ENCODE measurements around the gene FGFR2.

The FGFR2 gene

DNA sequence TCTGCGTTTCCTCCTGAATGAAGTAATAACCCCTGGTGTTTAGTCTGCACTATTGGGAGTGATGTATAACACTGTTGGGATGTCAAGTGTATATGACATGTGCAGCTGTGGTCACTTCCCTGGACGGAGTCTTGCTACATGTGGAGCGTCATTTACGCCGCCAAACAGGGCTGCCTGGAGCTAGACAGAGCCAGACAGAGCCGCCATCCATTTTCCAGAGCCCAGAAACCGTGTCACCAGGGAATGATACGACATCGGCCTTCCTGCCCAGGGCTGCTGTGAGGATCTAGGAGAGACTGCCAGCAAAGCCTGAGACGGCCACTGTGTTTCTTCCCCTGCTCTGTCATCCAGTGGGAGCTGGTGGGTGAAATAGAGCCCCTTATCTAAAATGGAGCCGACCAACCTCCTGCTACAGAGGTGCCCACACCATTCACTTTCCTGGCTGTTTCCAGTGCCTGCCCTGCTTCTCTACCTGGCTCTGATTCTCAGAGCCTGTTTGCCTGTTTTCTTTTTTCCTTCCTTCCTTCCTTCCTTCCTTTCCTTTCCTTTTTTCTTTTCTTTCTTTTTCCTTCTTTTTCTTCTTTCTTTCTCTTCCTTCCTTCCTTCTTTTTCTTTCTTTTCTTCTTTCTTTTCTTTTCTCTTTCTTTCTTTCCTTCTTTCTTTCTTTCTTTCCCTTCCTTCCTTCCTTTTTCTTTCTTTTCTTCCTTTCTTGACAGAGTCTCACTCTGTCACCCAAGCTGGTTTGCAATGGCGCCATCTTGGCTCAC, 13.3 kb upstream of the FGFR2 start:
- no peaks in the 10 kb centered on the region for H3K4me1 ChIP-seq (ENCODE audit: control insufficient read depth, insufficient read depth, low read length, poor library complexity, severe bottlenecking)
- H3K27me3 ChIP-seq (replicated peaks; ENCODE audit: control insufficient read depth, insufficient read depth, low read length, poor library complexity, severe bottlenecking), result no peaks in the 10 kb centered on the region
- DNase-seq, result no peak
- no peak overlapping the region for H3K27ac ChIP-seq (ENCODE audit: insufficient read depth, low read length, poor library complexity, severe bottlenecking)
- H3K4me3 ChIP-seq (ENCODE audit: insufficient read depth, low read depth, low read length, poor library complexity, severe bottlenecking), result no peak overlapping the region
- no peaks in the 10 kb centered on the region for H3K9me3 ChIP-seq (ENCODE audit: control insufficient read depth, low read length)
- H3K36me3 ChIP-seq (ENCODE audit: control insufficient read depth, insufficient read depth, low read length), result no peaks in the 10 kb centered on the region

GRCh38 chr10:121610798-121611323, 12.6 kb upstream of the FGFR2 start:
- Histone ChIP-seq H3K9me3 (ENCODE audit: control insufficient read depth, low read length) (no peaks in the 10 kb centered on the region), H3K4me3 (ENCODE audit: insufficient read depth, low read depth, low read length, poor library complexity, severe bottlenecking) (no peak overlapping the region), H3K27ac (ENCODE audit: insufficient read depth, low read length, poor library complexity, severe bottlenecking) (no peak overlapping the region), H3K4me1 (ENCODE audit: control insufficient read depth, insufficient read depth, low read length, poor library complexity, severe bottlenecking) (no peaks in the 10 kb centered on the region), H3K36me3 (ENCODE audit: control insufficient read depth, insufficient read depth, low read length) (no peaks in the 10 kb centered on the region), H3K27me3 (replicated peaks; ENCODE audit: control insufficient read depth, insufficient read depth, low read length, poor library complexity, severe bottlenecking) (no peaks in the 10 kb centered on the region)
- no peak for DNase-seq

DNA sequence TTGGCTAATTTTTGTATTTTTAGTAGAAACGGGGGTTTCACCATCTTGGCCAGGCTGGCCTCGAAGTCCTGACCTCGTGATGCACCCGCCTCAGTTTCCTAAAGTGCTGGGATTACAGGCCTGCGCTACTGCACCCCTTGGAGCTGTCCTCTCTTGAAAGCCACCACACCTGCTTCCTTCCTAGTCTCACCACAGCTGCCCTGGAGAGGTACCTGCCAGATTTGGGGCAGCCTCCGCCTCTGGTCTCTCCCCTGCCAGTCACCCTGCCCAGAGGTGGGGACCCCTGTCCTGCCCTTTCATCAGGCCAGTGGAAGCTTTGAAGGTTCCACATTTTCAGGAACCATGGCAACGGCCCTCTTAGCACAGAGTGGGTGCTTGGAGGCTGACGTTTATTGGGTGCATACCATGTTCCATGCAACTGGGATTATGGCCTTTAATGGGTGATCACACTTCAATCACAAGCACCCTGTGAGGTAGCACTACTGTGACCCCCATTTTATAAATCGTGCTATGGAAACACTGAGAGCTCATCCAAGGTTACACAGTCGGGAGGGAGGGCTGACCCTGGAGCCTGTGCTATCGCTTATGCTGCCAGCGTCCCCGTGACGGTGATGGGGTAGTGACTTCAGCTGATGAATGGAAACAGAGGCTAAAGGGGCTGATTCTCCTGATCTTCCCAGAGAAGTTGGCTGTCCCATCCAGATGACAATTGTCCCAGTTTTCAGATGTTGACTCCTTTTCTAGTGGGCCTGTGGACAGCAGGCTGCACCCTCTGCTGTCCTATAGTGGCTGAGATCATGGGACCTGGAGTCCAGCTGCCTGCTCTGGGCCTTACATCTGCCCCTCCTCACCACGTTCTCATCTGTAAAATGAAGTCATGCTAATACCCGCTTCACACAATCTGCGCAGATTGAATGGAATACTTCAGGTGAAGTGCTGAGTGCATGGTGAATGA, 11.5 kb upstream of the FGFR2 start:
- no peaks in the 10 kb centered on the region for H3K27me3 ChIP-seq (replicated peaks; ENCODE audit: control insufficient read depth, insufficient read depth, low read length, poor library complexity, severe bottlenecking)
- no peak overlapping the region for H3K4me3 ChIP-seq (ENCODE audit: insufficient read depth, low read depth, low read length, poor library complexity, severe bottlenecking)

DNA sequence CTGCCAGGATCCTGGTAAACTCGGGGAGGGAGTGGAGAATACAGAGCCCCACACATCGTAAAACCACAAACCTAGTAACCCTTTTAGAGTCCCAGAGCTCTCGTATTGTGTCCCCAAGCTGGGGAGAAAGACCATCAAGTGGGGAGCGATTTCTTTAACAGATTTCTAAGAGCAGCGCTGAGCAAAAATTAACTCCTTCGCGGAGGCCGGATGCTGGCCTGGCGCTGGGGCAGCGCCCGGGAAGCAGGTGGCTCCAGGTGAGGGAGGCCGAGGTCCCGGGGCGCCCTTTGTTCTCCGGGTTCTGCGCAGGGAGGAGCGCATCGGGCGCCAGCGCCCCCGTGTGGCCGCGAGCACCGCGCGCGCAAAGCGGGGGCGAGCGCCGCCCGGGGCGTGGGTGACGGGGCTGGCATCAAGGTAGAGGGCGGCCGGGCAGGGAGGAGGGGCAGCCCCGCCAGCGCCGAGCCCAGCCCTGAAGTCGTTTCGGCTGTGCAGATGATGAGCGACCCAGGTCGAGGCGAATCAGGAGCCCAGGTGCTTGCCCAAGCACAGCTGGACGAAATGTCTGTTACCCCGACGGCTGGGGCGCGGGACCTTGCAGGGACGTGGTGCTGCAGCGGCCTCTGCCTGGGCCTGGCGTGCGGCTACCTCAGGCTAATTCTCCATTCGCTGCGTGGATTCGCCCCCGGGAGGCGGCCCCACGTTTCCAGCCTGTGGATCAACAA, 10.4 kb upstream of the FGFR2 start:
- H3K27me3 ChIP-seq (replicated peaks; ENCODE audit: control insufficient read depth, insufficient read depth, low read length, poor library complexity, severe bottlenecking), result no peaks in the 10 kb centered on the region
- no peaks in the 10 kb centered on the region for H3K36me3 ChIP-seq (ENCODE audit: control insufficient read depth, insufficient read depth, low read length)
- H3K4me1 ChIP-seq (ENCODE audit: control insufficient read depth, insufficient read depth, low read length, poor library complexity, severe bottlenecking), result no peaks in the 10 kb centered on the region
- H3K4me3 ChIP-seq (ENCODE audit: insufficient read depth, low read depth, low read length, poor library complexity, severe bottlenecking), result no peak overlapping the region
- DNase-seq, result no peak
- no peaks in the 10 kb centered on the region for H3K9me3 ChIP-seq (ENCODE audit: control insufficient read depth, low read length)
- no peak overlapping the region for H3K27ac ChIP-seq (ENCODE audit: insufficient read depth, low read length, poor library complexity, severe bottlenecking)

More for the DNA sequence above, 11.5 kb upstream of the FGFR2 start:
- H3K27ac ChIP-seq (ENCODE audit: insufficient read depth, low read length, poor library complexity, severe bottlenecking), result no peak overlapping the region
- no peaks in the 10 kb centered on the region for H3K4me1 ChIP-seq (ENCODE audit: control insufficient read depth, insufficient read depth, low read length, poor library complexity, severe bottlenecking)
- H3K36me3 ChIP-seq (ENCODE audit: control insufficient read depth, insufficient read depth, low read length), result no peaks in the 10 kb centered on the region
- DNase-seq, result no peak
- no peaks in the 10 kb centered on the region for H3K9me3 ChIP-seq (ENCODE audit: control insufficient read depth, low read length)

GRCh38 chr10:121607310-121608055, 9.2 kb upstream of the FGFR2 start:
- Histone ChIP-seq H3K27ac (ENCODE audit: insufficient read depth, low read length, poor library complexity, severe bottlenecking) (no peak overlapping the region), H3K4me3 (ENCODE audit: insufficient read depth, low read depth, low read length, poor library complexity, severe bottlenecking) (no peak overlapping the region), H3K4me1 (ENCODE audit: control insufficient read depth, insufficient read depth, low read length, poor library complexity, severe bottlenecking) (no peaks in the 10 kb centered on the region), H3K9me3 (ENCODE audit: control insufficient read depth, low read length) (no peaks in the 10 kb centered on the region), H3K27me3 (replicated peaks; ENCODE audit: control insufficient read depth, insufficient read depth, low read length, poor library complexity, severe bottlenecking) (no peaks in the 10 kb centered on the region), H3K36me3 (ENCODE audit: control insufficient read depth, insufficient read depth, low read length) (no peaks in the 10 kb centered on the region)
- no peak for DNase-seq

- no peak for DNase-seq
- no peaks in the 10 kb centered on the region for H3K27me3 ChIP-seq (replicated peaks; ENCODE audit: control insufficient read depth, insufficient read depth, low read length, poor library complexity, severe bottlenecking)
- no peaks in the 10 kb centered on the region for H3K4me1 ChIP-seq (ENCODE audit: control insufficient read depth, insufficient read depth, low read length, poor library complexity, severe bottlenecking)
- H3K27ac ChIP-seq (ENCODE audit: insufficient read depth, low read length, poor library complexity, severe bottlenecking), result no peak overlapping the region
- no peaks in the 10 kb centered on the region for H3K9me3 ChIP-seq (ENCODE audit: control insufficient read depth, low read length)
- H3K4me3 ChIP-seq (ENCODE audit: insufficient read depth, low read depth, low read length, poor library complexity, severe bottlenecking), result no peak overlapping the region
- H3K36me3 ChIP-seq (ENCODE audit: control insufficient read depth, insufficient read depth, low read length), result no peaks in the 10 kb centered on the region
Measured at GRCh38 chr10:121605708-121606107, 7.5 kb upstream of the FGFR2 start.

DNA sequence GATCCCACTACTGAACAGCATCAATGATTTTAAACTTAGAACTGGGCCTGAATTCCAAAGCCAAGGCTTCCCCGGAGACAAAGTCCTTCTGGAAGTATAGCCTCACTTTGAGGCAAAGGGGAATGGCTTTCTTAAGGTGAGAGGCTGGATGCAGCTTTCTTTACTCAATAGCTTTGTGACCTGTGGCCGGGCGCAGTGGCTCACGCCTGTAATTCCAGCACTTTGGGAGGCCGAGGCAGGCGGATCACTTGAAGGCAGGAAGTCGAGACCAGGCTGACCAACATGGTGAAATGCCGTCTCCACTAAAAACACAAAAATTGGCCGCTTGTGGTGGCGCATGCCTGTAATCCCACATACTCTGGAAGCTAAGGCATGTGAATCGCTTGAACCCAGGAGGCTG, 3.2 kb upstream of the FGFR2 start:
- no peak overlapping the region for H3K27ac ChIP-seq (ENCODE audit: insufficient read depth, low read length, poor library complexity, severe bottlenecking)
- no peaks in the 10 kb centered on the region for H3K9me3 ChIP-seq (ENCODE audit: control insufficient read depth, low read length)
- H3K4me3 ChIP-seq (ENCODE audit: insufficient read depth, low read depth, low read length, poor library complexity, severe bottlenecking), result no peak overlapping the region
- peaks cover 6% of the 10 kb centered on the region for H3K4me1 ChIP-seq (ENCODE audit: control insufficient read depth, insufficient read depth, low read length, poor library complexity, severe bottlenecking)
- H3K36me3 ChIP-seq (ENCODE audit: control insufficient read depth, insufficient read depth, low read length), result no peaks in the 10 kb centered on the region
- peaks cover 6% of the 10 kb centered on the region for H3K27me3 ChIP-seq (replicated peaks; ENCODE audit: control insufficient read depth, insufficient read depth, low read length, poor library complexity, severe bottlenecking)
- no peak for DNase-seq

GRCh38 chr10:121600611-121601010, 2.4 kb upstream of the FGFR2 start:
- no peak overlapping the region for H3K27ac ChIP-seq (ENCODE audit: insufficient read depth, low read length, poor library complexity, severe bottlenecking)
- peaks cover 6% of the 10 kb centered on the region for H3K4me1 ChIP-seq (ENCODE audit: control insufficient read depth, insufficient read depth, low read length, poor library complexity, severe bottlenecking)
- no peaks in the 10 kb centered on the region for H3K36me3 ChIP-seq (ENCODE audit: control insufficient read depth, insufficient read depth, low read length)
- H3K4me3 ChIP-seq (ENCODE audit: insufficient read depth, low read depth, low read length, poor library complexity, severe bottlenecking), result no peak overlapping the region
- no peaks in the 10 kb centered on the region for H3K9me3 ChIP-seq (ENCODE audit: control insufficient read depth, low read length)
- DNase-seq, result no peak
- peaks cover 6% of the 10 kb centered on the region for H3K27me3 ChIP-seq (replicated peaks; ENCODE audit: control insufficient read depth, insufficient read depth, low read length, poor library complexity, severe bottlenecking)

DNA sequence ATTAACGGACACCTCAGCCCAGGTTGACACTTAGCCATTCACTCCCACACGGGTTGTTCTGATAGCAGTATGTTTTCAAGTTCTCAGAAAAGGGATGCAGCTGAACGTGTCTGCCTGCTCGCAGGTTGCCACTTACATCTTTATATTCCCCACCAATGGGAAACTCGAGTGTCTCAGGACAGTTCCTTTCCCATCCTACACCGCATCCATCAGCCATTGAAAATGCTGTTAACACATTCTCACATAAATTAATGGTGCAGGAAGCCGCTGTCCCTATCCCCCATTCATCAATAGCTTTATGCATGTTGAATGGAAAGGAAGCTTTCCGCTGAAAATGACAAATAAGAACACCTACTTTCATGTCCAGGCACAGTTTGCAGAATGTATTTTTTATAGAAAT, 1.7 kb upstream of the FGFR2 start:
- H3K27ac ChIP-seq (ENCODE audit: insufficient read depth, low read length, poor library complexity, severe bottlenecking), result no peak overlapping the region
- H3K4me3 ChIP-seq (ENCODE audit: insufficient read depth, low read depth, low read length, poor library complexity, severe bottlenecking), result no peak overlapping the region
- H3K9me3 ChIP-seq (ENCODE audit: control insufficient read depth, low read length), result no peaks in the 10 kb centered on the region
- H3K27me3 ChIP-seq (replicated peaks; ENCODE audit: control insufficient read depth, insufficient read depth, low read length, poor library complexity, severe bottlenecking), result peaks cover 6% of the 10 kb centered on the region
- DNase-seq, result no peak
- H3K36me3 ChIP-seq (ENCODE audit: control insufficient read depth, insufficient read depth, low read length), result no peaks in the 10 kb centered on the region
- H3K4me1 ChIP-seq (ENCODE audit: control insufficient read depth, insufficient read depth, low read length, poor library complexity, severe bottlenecking), result peaks cover 6% of the 10 kb centered on the region

Data from effector memory CD4-positive, alpha-beta T cell (primary cell).